ENCODE measurements around the gene TRAP1. TPM values are rescaled to one million over a fixed set of nuclear protein-coding genes. Genes with fewer than 3 reads are reported as not detected.
A peak's percentile ranks its signal among the peaks of the same experiment; 100 is the strongest.

TRAP1 gene
- total and polyA plus RNA-seq, 12 donors: 59.8 to 113 (median 87.9) TPM

DNA sequence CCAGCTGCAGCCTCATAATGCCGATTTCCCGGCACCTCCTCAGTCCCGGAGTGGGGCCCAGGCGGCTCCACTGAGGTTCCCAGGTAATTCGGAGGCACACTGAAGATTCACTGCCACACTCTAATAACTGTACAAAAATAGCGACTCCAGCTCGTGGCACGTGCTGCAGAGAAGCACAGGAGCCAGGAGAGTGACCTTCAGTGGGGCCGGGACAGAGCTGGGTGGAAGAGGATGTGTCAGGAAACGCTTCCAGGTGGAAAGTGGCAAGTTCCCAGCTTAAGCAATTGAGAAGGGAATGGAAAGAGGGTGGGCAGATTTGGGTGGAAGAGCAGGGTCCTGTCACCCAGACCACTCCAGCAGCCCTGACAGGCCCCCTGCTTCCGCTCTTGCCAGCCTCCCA, 3.1 kb upstream of the TRAP1 start:
- DNase-seq: no peak
- no peaks in the 10 kb centered on the region for H3K27me3 ChIP-seq
- H3K4me1 ChIP-seq (replicated peaks in 1 of 2): peaks cover 10 to 14% of the 10 kb centered on the region in 2 donors
- intact Hi-C loops (cut with DNase I): no loop called here
- no peaks in the 10 kb centered on the region for H3K9me3 ChIP-seq (replicated peaks in 1 of 3)
- no peak for TF ChIP-seq POLR2A (IDR thresholded peaks at IDR 0.05)
- TF ChIP-seq, protein P1, sequence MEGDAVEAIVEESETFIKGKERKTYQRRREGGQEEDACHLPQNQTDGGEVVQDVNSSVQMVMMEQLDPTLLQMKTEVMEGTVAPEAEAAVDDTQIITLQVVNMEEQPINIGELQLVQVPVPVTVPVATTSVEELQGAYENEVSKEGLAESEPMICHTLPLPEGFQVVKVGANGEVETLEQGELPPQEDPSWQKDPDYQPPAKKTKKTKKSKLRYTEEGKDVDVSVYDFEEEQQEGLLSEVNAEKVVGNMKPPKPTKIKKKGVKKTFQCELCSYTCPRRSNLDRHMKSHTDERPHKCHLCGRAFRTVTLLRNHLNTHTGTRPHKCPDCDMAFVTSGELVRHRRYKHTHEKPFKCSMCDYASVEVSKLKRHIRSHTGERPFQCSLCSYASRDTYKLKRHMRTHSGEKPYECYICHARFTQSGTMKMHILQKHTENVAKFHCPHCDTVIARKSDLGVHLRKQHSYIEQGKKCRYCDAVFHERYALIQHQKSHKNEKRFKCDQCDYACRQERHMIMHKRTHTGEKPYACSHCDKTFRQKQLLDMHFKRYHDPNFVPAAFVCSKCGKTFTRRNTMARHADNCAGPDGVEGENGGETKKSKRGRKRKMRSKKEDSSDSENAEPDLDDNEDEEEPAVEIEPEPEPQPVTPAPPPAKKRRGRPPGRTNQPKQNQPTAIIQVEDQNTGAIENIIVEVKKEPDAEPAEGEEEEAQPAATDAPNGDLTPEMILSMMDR (IDR thresholded peaks at IDR 0.05): no peak
- no peak overlapping the region for H3K4me3 ChIP-seq
- 57 to 71% (median 60%) methylated on average over 11 of the region's 11 CpGs for WGBS, 4 donors
- H3K36me3 ChIP-seq (replicated peaks in 1 of 2): no peaks in the 10 kb centered on the region
- H3K27ac ChIP-seq: no peak overlapping the region

DNA sequence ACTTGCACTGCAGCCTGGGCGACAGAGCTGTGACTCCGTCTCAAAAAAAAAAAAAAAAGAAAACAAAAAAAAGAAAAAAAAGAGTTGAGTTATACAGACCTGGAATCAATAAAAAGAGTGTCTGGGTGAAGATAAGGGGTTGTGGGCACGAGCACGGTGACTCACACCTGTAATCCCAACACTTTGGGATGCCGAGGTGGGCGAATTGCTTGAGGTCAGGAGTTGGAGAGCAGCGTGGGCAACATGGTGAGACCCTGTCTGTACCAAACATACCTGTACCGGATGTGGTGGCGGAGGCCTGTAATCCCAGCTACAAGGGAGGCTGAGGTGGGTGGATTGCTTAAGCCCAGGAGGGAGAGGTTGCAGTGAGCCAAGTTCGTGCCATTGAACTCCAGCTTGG, 1.3 kb upstream of the TRAP1 start:
- Histone ChIP-seq H3K27ac (no peak overlapping the region), H3K9me3 (replicated peaks in 1 of 3) (no peaks in the 10 kb centered on the region), H3K36me3 (replicated peaks in 1 of 2) (no peaks in the 10 kb centered on the region), H3K4me3 (no peak overlapping the region), H3K27me3 (no peaks in the 10 kb centered on the region), H3K4me1 (replicated peaks in 1 of 2) (peaks cover 10 to 14% of the 10 kb centered on the region in 2 donors)
- 92 to 94% (median 93%) methylated on average over 10 of the region's 10 CpGs for WGBS, 4 donors
- no peak for TF ChIP-seq POLR2A (IDR thresholded peaks at IDR 0.05)
- TF ChIP-seq, protein P1 (IDR thresholded peaks at IDR 0.05): no peak
- no peak for DNase-seq
- intact Hi-C loops (cut with DNase I): no loop called here

DNA sequence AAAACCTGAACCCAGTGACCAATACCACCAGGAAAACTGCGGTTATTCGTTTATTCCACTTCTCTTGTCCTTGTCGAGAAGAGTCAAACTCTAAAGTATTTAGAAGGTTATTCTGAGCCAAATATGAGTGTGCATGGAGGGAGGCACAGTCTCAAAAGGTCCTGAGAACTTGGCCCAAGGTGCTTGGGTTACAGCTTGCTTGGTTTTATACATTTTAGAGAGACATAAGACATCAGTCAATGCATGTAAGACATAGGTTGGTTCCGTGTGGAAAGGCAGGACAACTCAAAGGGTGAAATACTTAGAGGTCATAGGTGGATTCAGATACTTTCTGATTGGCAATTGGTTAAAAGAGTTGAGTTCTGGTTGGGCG, 681 bp upstream of the TRAP1 start:
- H3K27ac ChIP-seq: peak overlapping the region in 3 of 5 donors; percentile 66 to 94 (median 87)
- intact Hi-C loops (cut with DNase I): no loop called here
- no peaks in the 10 kb centered on the region for H3K27me3 ChIP-seq
- peaks cover 10 to 14% of the 10 kb centered on the region in 2 donors for H3K4me1 ChIP-seq (replicated peaks in 1 of 2)
- no peak for DNase-seq
- H3K4me3 ChIP-seq: peak overlapping the region in 3 of 4 donors; percentile 26 to 98 (median 93)
- no peak for TF ChIP-seq POLR2A (IDR thresholded peaks at IDR 0.05)
- TF ChIP-seq, protein P1 (IDR thresholded peaks at IDR 0.05): no peak
- H3K36me3 ChIP-seq (replicated peaks in 1 of 2): no peaks in the 10 kb centered on the region
- WGBS, 4 donors: 24 to 29% (median 27%) methylated on average over 5 of the region's 5 CpGs
- H3K9me3 ChIP-seq (replicated peaks in 1 of 3): no peaks in the 10 kb centered on the region

DNA sequence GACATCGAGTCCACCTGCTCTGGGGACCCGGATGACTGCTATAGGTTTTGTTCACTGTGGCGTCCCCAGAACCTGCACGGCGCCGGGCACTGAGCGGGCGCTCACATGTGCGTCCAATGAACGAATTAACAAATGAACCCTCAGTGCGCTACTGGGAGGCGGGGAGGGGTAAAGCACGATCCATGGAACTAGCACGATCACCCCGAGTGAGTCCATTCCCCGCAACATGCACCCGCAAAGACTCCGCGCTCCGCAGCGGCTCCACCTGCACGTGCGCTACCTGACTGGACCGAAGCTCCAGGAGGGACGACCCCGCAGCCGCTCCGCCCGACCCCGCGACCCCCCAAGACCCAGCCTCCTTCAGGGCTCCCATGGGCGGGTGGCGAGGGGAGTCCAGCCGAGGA, 491 bp downstream of the TRAP1 start:
- WGBS, 4 donors: 1 to 2% methylated on average over 34 of the region's 34 CpGs; no CpG with 5 or more reads in 2 of the 4 donors
- Histone ChIP-seq H3K4me1 (replicated peaks in 1 of 2) (peaks cover 10 to 14% of the 10 kb centered on the region in 2 donors), H3K27ac (peak overlapping the region in 4 of 5 donors; percentile 57 to 94 (median 76)), H3K27me3 (no peaks in the 10 kb centered on the region), H3K9me3 (replicated peaks in 1 of 3) (no peaks in the 10 kb centered on the region), H3K4me3 (peak overlapping the region; percentile 82 to 98 (median 94)), H3K36me3 (replicated peaks in 1 of 2) (no peaks in the 10 kb centered on the region)
- no peak for TF ChIP-seq POLR2A (IDR thresholded peaks at IDR 0.05)
- TF ChIP-seq, protein P1 (IDR thresholded peaks at IDR 0.05): no peak
- DNase-seq: peak in 3 of 7 donors; percentile 26 to 38 (median 36)
- intact Hi-C loops (cut with DNase I): no loop called here

Data from adrenal gland (tissue), 12 donors.